ENCODE results near the gene TCAF1.
"Not testable (repeated sequence)": the region's sequence is repeated elsewhere in the genome, so short reads cannot be mapped to it uniquely, and the experiment has no call there.

Gene TCAF1

DNA sequence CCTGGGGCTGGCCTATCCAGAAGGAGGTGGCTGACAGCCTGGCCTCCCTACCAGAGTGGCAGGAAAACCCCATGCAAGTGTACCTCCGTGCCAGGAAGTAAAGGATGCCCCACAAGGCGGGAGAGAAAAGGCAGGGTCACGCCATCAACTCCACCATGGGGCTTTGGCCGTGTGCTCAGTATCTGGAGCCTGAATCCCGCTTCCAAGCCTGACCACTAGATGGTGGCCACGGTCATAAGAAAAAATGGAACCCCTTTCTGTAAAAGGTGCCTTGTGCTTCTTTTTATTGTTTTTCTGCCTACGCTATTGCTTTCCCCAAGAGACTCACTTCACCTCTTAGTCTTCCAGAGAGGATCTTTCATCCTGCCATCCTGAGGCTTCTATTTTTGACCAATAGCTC lies 84.1 kb downstream of the TCAF1 start:
- not testable (repeated sequence) for H3K4me3 ChIP-seq, H3K4me2 ChIP-seq, H3K36me3 ChIP-seq, H3K27ac ChIP-seq, H3K27me3 ChIP-seq, H4K20me1 ChIP-seq, H3K4me1 ChIP-seq, H3K9me3 ChIP-seq, H3K9ac ChIP-seq

- not testable (repeated sequence) for H3K36me3 ChIP-seq, H3K9ac ChIP-seq, H3K4me3 ChIP-seq, H3K27ac ChIP-seq, H4K20me1 ChIP-seq, H3K4me2 ChIP-seq, H3K27me3 ChIP-seq, H3K4me1 ChIP-seq, H3K9me3 ChIP-seq
These were observed 85.4 kb downstream of the TCAF1 start for GRCh38 chr7:143816471-143817133.

- not testable (repeated sequence) for H3K4me2 ChIP-seq, H3K4me3 ChIP-seq, H3K9ac ChIP-seq, H4K20me1 ChIP-seq, H3K36me3 ChIP-seq, H3K9me3 ChIP-seq, H3K4me1 ChIP-seq, H3K27ac ChIP-seq, H3K27me3 ChIP-seq
These were observed 91.3 kb downstream of the TCAF1 start for GRCh38 chr7:143810639-143811038.

- not testable (repeated sequence) for H3K4me3 ChIP-seq, H3K4me2 ChIP-seq, H3K36me3 ChIP-seq, H3K9ac ChIP-seq, H3K9me3 ChIP-seq, H3K27me3 ChIP-seq, H3K27ac ChIP-seq, H4K20me1 ChIP-seq, H3K4me1 ChIP-seq
These were observed 95.3 kb downstream of the TCAF1 start for GRCh38 chr7:143806664-143807071.
